K562 (cell line): Measurements from ENCODE around the gene UCN. TPM values are rescaled to one million over a fixed set of nuclear protein-coding genes. Genes with fewer than 3 reads are reported as not detected.

Source experiments
- ATAC-seq: fragments of 200-7000 bp; cut with Tn5 transposase; 3 replicates; pipeline ENCODE4 v1.9.1; 2020; ENCODE audit warnings: moderate library complexity
- BruUV-seq: library from RNA; stranded (reverse); fragments of 400-500 nt; replicated peaks from 2 replicates; lab custom pipeline; 2021; lab: Mats Ljungman, UMichigan
- CTCF ChIA-PET: fragments of 300-600 bp; formaldehyde crosslinking; extraction: SDS; loops from one replicate; lab custom pipeline; 2021; ENCODE audit warnings: low intra/inter-chr PET ratio; lab: Yijun Ruan, JAX
- POLR2A ChIA-PET: fragments of 300-600, 350-650 bp; sonication (Branson Sonifier 250); formaldehyde crosslinking; extraction: SDS; loops from one replicate; lab custom pipeline; 2021; ENCODE audit warnings: antibody characterized with exemption, inconsistent platforms; lab: Yijun Ruan, JAX
- DNase-seq, 4 experiments: peaks; one replicate each; pipeline versions ENCODE4 v3.0.0 to v3.0.0-alpha.2; 2011 to 2018; ENCODE audit warnings: low spot score in 3 of 4, mixed read lengths in 3 of 4; ENCODE audit errors: extremely low read depth in 1 of 4
- FAIRE-seq: peaks from 2 replicates; lab custom pipeline; 2011; peaks lifted over from hg19 to GRCh38; lab: Jason Lieb, UNC
- H2AFZ ChIP-seq: 2 replicates; pipeline ENCODE4 v1.6.0; 2011; ENCODE audit warnings: low read depth, low read length, control low read depth, inconsistent platforms
- H3K27ac ChIP-seq: fragments of 200-600 bp; 3 replicates; pipeline ENCODE4 v1.8.0; 2011; ENCODE audit warnings: low read depth, mild to moderate bottlenecking, control low read depth, inconsistent platforms, low read length, moderate library complexity, mixed read lengths; ENCODE audit errors: extremely low read depth
- H3K27me3 ChIP-seq, 2 experiments: fragments of 300-600 bp in 1 of 2; 2 replicates in 1 of 2; 3 replicates in 1 of 2; pipeline versions ENCODE4 v1.6.0 to v1.8.0; 2011; ENCODE audit warnings: inconsistent platforms in 2 of 2, low read length in 2 of 2, mild to moderate bottlenecking in 1 of 2, mixed read lengths in 1 of 2, moderate library complexity in 1 of 2; ENCODE audit not compliant: control insufficient read depth in 2 of 2, insufficient read depth in 2 of 2
- H3K36me3 ChIP-seq: fragments of 300-600 bp; 3 replicates; pipeline ENCODE4 v1.8.0; 2011; ENCODE audit warnings: mild to moderate bottlenecking, low read length, inconsistent platforms; ENCODE audit not compliant: control insufficient read depth, insufficient read depth
- H3K4me1 ChIP-seq, 2 experiments: fragments of 200-600 bp in 1 of 2; replicated peaks in 1 of 2; 2 replicates in 1 of 2; 3 replicates in 1 of 2; pipeline versions ENCODE4 v1.5.1 to v1.8.0; 2011; ENCODE audit warnings: inconsistent platforms in 2 of 2, low read length in 2 of 2, mild to moderate bottlenecking in 1 of 2, mixed read lengths in 1 of 2, moderate library complexity in 1 of 2; ENCODE audit not compliant: control insufficient read depth in 2 of 2, insufficient read depth in 2 of 2
- H3K4me2 ChIP-seq: 2 replicates; pipeline ENCODE4 v1.6.1; 2011; ENCODE audit warnings: low read length, control low read depth, inconsistent platforms, mixed read lengths; ENCODE audit not compliant: insufficient read depth
- H3K4me3 ChIP-seq: fragments of 200-600 bp; sonication (generic), shearing (Covaris generic); 2 replicates; pipeline ENCODE4 v1.5.1; 2016; ENCODE audit warnings: control low read depth, inconsistent platforms
- H3K79me2 ChIP-seq: fragments of 200-600 bp; 3 replicates; pipeline ENCODE4 v1.8.0; 2011; ENCODE audit warnings: low read length, inconsistent platforms; ENCODE audit not compliant: control insufficient read depth, insufficient read depth
- H3K9ac ChIP-seq, 2 experiments: 2 replicates each; pipeline versions ENCODE4 v1.6.0 to v1.6.1; 2011; ENCODE audit warnings: low read depth in 2 of 2, low read length in 2 of 2, control low read depth in 1 of 2, inconsistent platforms in 1 of 2, mild to moderate bottlenecking in 1 of 2, mixed read lengths in 1 of 2; ENCODE audit not compliant: insufficient read depth in 1 of 2
- H3K9me1 ChIP-seq: one replicate; pipeline ENCODE4 v1.6.0; 2011; ENCODE audit warnings: inconsistent platforms, mild to moderate bottlenecking, low read length, moderate library complexity; ENCODE audit not compliant: control insufficient read depth, insufficient read depth
- H3K9me3 ChIP-seq: replicated peaks from 2 replicates; pipeline ENCODE4 v1.5.1; 2011; ENCODE audit warnings: low read depth, low read length, inconsistent platforms; ENCODE audit not compliant: control insufficient read depth, insufficient read depth
- H4K20me1 ChIP-seq: replicated peaks from 2 replicates; pipeline ENCODE4 v1.6.1; 2011; ENCODE audit warnings: low read length, inconsistent platforms, mixed read lengths; ENCODE audit not compliant: control insufficient read depth, insufficient read depth
- ARID3B ChIP-seq: fragments of 250-450 bp; sonication (Bioruptor Pico); IDR thresholded peaks from 2 replicates; pipeline ENCODE4 v1.4.0; 2020; ENCODE audit warnings: borderline replicate concordance
- ELF1 ChIP-seq: fragments of 200-800 bp; sonication (Bioruptor generic); IDR thresholded peaks from 2 replicates; pipeline ENCODE4 v1.6.1; 2016; ENCODE audit warnings: missing genetic modification characterization, missing compliant biosample characterization
- RBBP5 ChIP-seq: fragments of 200-600 bp; sonication (generic); IDR thresholded peaks from 2 replicates; pipeline ENCODE4 v1.6.1; 2012; ENCODE audit warnings: borderline replicate concordance, mild to moderate bottlenecking, low read length, control low read depth, inconsistent platforms; ENCODE audit not compliant: insufficient read depth, poor library complexity, severe bottlenecking
- ZNF134 ChIP-seq: fragments of 250-450 bp; sonication (Bioruptor Pico); conservative IDR thresholded peaks from 2 replicates; pipeline ENCODE4 v1.4.0; 2020
- WGBS: fragments of 100-300 bp; shearing (Covaris generic); methylation state at CpG from one replicate; pipeline ENCODE4 v1.1.6; 2016; ENCODE audit warnings: low coverage, mixed read lengths; ENCODE audit not compliant: insufficient coverage; ENCODE audit errors: missing lambda C conversion rate; 5-methylcytosine and 5-hydroxymethylcytosine counted together
- in situ Hi-C: fragments of 300-500 bp; cut with MboI; formaldehyde crosslinking; loops from 4 replicates; pipeline ENCODE4 v1.15.0; 2018; ENCODE audit warnings: inconsistent platforms, mixed read lengths
- intact Hi-C: fragments of 100-400 bp; cut with micrococcal nuclease; formaldehyde crosslinking; loops from 2 replicates; pipeline ENCODE4 v1.14.2; 2022
- polyA plus RNA-seq, 8 experiments: library from polyadenylated mRNA; depleted of rRNA in 4 of 8; stranded (reverse) in 5 of 8; unstranded in 3 of 8; fragments of >200 nt; fragmentation: Nextera tagmentation in 2 of 8; fragmentation: Illumina TruSeq in 1 of 8; extraction: Ambion mirVana in 2 of 8; extraction: Trizol in 1 of 8; gene quantifications; 2 replicates each; pipeline versions ENCODE4 v1.2.1 to v1.2.3, GENCODE V29; 2011 to 2014; ENCODE audit warnings: inconsistent platforms in 1 of 8, missing spikeins in 1 of 8
- total RNA-seq, 7 experiments: library from RNA; depleted of rRNA in 6 of 7; stranded (reverse); fragments of >200 nt in 6 of 7; fragmentation: Illumina TruSeq in 2 of 7; extraction: Trizol in 2 of 7; gene quantifications; 2 replicates each; pipeline versions ENCODE4 v1.2.1 to v1.2.3, GENCODE V29; 2011 to 2021; ENCODE audit warnings: low replicate concordance in 1 of 7

Gene UCN
- total and polyA plus RNA-seq, 9 of the 15 experiments (the other 6 are each of a cell fraction or from before 2014, with no cell fraction given) = 0.10 to 2.7 (median 0.43) TPM

- H3K79me2 ChIP-seq = no peaks in the 10 kb centered on the region
- no peaks in the 10 kb centered on the region for H3K27me3 ChIP-seq
- H3K27ac ChIP-seq = no peak overlapping the region
- H3K4me1 ChIP-seq = peaks cover 0 to 8% of the 10 kb centered on the region in 2 experiments; a peak in 3 of 5 replicates
- peaks cover 14% of the 10 kb centered on the region; the same call in 1 of the 3 replicates for H3K36me3 ChIP-seq
- DNase-seq (no peak), ATAC-seq (no peak), FAIRE-seq (no peak)
- in situ Hi-C loops (no loop called here), intact Hi-C loops (no loop called here)
- ChIA-PET POLR2A (interaction anchor here (0.6 to 1.8 kb wide), 4 partner anchors 8 to 215 kb away, joined by 3 to 4 read pairs (median 3); no protein-coding TSS in a partner anchor), CTCF (no interaction called here)
- H2AFZ ChIP-seq = no peak overlapping the region
- H3K9me3 ChIP-seq = no peaks in the 10 kb centered on the region
- peaks cover 7% of the 10 kb centered on the region for H3K9me1 ChIP-seq
- no peak for TF ChIP-seq ELF1 (tag)
- no peak for TF ChIP-seq ARID3B (CRISPR knock-in tag)
- TF ChIP-seq RBBP5 = no peak
- TF ChIP-seq ZNF134 (CRISPR knock-in tag) = no peak
- 46% methylated on average over 8 of the region's 8 CpGs for WGBS
- no TSS peak for BruUV-seq
- no peak overlapping the region for H3K4me3 ChIP-seq
- H3K9ac ChIP-seq = peak overlapping the region in 1 of 2 experiments; percentile 78; a peak in 1 of 4 replicates
- H4K20me1 ChIP-seq = 0 out of 2 replicates have a peak, but pooled peaks cover 6% of the 10 kb centered on the region
- no peak overlapping the region for H3K4me2 ChIP-seq
Observed at GRCh38 chr2:27315122-27315521, 6.9 kb upstream of the UCN start.
